Stimulated activated naive B cell treated with anti-CD40 and anti-IgM and Interleukin-4, amounts not matched to agents 10 μg/mL and 1 μg/mL and 100 μg/mL, for 72 hours (primary cell): ENCODE measurements around the gene MSH5.
"Not testable (repeated sequence)": the region's sequence is repeated elsewhere in the genome, so short reads cannot be mapped to it uniquely, and the experiment has no call there.

Source experiments
- ATAC-seq, 2 donors: fragments of 150-1000 bp; cut with Tn5 transposase; replicated peaks; 2 replicates each; pipeline ENCODE4 v1.10.0; 2021; ENCODE audit warnings: moderate library complexity in 1 of 2
- DNase-seq: peaks from one replicate; pipeline ENCODE4 v3.0.0; 2021
- H3K27ac Mint-ChIP-seq: one replicate; pipeline ENCODE4 v1.8.0; 2022; ENCODE audit warnings: mild to moderate bottlenecking, mixed read lengths
- H3K27me3 Mint-ChIP-seq, 2 donors: one replicate each; pipeline ENCODE4 v1.8.0; 2022; ENCODE audit warnings: mixed read lengths in 2 of 2
- H3K36me3 Mint-ChIP-seq, 2 donors: one replicate each; pipeline ENCODE4 v1.8.0; 2022; ENCODE audit warnings: mixed read lengths in 2 of 2, mild to moderate bottlenecking in 1 of 2
- H3K4me1 Mint-ChIP-seq, 2 donors: one replicate each; pipeline ENCODE4 v1.8.0; 2022; ENCODE audit warnings: mixed read lengths in 2 of 2, mild to moderate bottlenecking in 1 of 2
- H3K4me3 Mint-ChIP-seq, 2 donors: one replicate each; pipeline ENCODE4 v1.8.0; 2022; ENCODE audit warnings: mild to moderate bottlenecking in 2 of 2, mixed read lengths in 2 of 2, moderate library complexity in 1 of 2
- H3K9me3 Mint-ChIP-seq, 2 donors: one replicate each; pipeline ENCODE4 v1.8.0; 2022; ENCODE audit warnings: mixed read lengths in 2 of 2, mild to moderate bottlenecking in 1 of 2

Gene MSH5

DNA sequence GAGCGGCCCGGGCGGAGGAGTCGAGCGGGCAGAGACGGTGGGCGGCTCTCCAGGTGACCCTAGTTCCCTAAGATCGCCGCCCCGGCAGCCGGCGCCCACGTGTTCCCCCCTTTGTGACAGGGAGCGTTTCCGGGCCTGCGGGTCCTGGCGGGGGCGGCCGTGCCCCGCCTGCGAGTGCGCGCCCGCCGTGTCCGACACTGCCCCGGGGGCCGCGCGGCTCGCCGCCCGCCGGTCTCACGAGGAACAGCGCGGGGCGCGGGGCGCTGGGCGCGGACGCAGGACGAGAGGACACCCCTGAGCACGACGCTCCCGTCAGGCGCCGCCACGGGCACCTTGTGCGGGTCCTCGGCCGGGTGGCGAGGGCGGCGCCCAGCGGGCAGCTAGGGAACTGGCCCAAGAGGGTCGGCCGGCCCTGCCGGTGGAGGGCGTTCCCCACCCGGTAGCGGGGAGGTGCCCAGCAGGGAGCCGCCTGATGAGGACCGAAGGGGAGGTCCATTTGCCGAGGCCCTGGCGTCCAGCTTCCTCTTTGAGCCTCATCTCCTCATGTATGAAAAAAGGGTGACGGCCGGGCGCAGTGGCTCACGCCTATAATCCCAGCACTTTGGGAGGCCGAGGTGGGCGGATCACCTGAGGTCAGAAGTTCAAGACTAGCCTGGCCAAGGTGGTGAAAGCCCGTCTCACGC is 56.0 kb downstream of the MSH5 start, which contains the start of gene VARS1:
TSS of gene VARS1 (minus strand) at position 137 of the 683 bp plus-strand sequence. CDS start 535 bp downstream, outside the sequence.
- DNase-seq (peak; percentile 90), ATAC-seq (peak; percentile 90 to 92)
- Mint-ChIP-seq H3K9me3 (no peaks in the 10 kb centered on the region), H3K4me3 (peak within 1 kb of the TSS; percentile 85 to 95), H3K27me3 (no peaks in the 10 kb centered on the region), H3K4me1 (peaks cover 31 to 57% of the 10 kb centered on the region in 2 donors), H3K27ac (peak within 1 kb of the TSS; percentile 98), H3K36me3 (peaks cover 21 to 33% of the 10 kb centered on the region in 2 donors)

GRCh38 chr6:31796993-31797385 is 57.2 kb downstream of the MSH5 start:
- DNase-seq (no peak), ATAC-seq (no peak)
- Mint-ChIP-seq H3K27ac (no peak overlapping the region), H3K4me3 (no peak overlapping the region), H3K9me3 (no peaks in the 10 kb centered on the region), H3K36me3 (peaks cover 20 to 27% of the 10 kb centered on the region in 2 donors), H3K4me1 (peaks cover 25 to 46% of the 10 kb centered on the region in 2 donors), H3K27me3 (no peaks in the 10 kb centered on the region)

DNA sequence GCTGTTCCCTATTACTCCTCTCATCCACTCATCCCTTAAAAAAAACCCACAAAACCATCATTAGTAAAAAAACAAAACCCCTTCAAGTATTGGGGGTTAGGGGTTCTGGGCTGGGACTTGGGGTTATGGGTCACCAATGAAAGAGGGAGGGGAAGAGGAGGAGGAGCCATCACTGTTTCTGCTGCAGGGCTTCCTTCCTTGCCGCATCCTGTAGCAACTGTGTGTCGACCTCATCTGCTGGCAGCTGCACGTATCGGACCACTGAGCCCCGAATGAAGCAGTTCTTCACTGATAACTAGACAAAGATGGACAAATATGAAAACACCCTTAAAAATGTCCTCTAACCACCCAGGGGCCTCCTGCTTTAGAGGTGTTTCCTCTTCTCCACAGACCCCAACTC is 57.8 kb downstream of the MSH5 start:
- H3K9me3 Mint-ChIP-seq = no peaks in the 10 kb centered on the region
- ATAC-seq = no peak
- H3K4me3 Mint-ChIP-seq = peak overlapping the region; percentile 13 to 14
- H3K4me1 Mint-ChIP-seq = peaks cover 20 to 41% of the 10 kb centered on the region in 2 donors
- H3K36me3 Mint-ChIP-seq = peaks cover 17 to 21% of the 10 kb centered on the region in 2 donors
- peak overlapping the region; percentile 87 for H3K27ac Mint-ChIP-seq
- DNase-seq = no peak
- no peaks in the 10 kb centered on the region for H3K27me3 Mint-ChIP-seq

DNA sequence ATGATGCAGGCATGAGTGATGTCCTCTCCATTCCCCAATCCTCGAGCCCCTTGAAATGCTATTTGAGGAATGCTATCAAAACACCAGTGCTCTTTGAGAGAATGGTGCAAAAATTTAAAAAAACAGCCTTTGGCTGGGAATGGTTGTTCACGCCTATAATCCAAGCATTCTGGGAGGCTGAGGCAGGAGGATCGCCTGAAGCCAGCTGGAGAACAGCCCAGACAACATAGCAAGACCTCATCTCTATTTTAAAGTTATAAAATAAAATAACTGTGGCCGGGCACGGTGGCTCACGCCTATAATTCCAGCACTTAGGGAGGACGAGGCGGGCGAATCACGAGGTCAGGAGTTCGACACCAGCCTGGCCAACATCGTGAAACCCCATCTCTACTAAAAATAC is 60.0 kb downstream of the MSH5 start:
- Mint-ChIP-seq H3K9me3 (no peaks in the 10 kb centered on the region), H3K4me1 (peaks cover 8 to 32% of the 10 kb centered on the region in 2 donors), H3K27me3 (no peaks in the 10 kb centered on the region), H3K4me3 (no peak overlapping the region), H3K27ac (no peak overlapping the region), H3K36me3 (peaks cover 19 to 20% of the 10 kb centered on the region in 2 donors)
- DNase-seq = no peak
- no peak for ATAC-seq

GRCh38 chr6:31801031-31801927 is 61.5 kb downstream of the MSH5 start:
- not testable (repeated sequence) for H3K27me3 Mint-ChIP-seq, H3K4me3 Mint-ChIP-seq, H3K9me3 Mint-ChIP-seq, DNase-seq, H3K27ac Mint-ChIP-seq, ATAC-seq
- H3K36me3 Mint-ChIP-seq = peaks cover 17 to 21% of the 10 kb centered on the region in 2 donors
- H3K4me1 Mint-ChIP-seq = peaks cover 13 to 35% of the 10 kb centered on the region in 2 donors

DNA sequence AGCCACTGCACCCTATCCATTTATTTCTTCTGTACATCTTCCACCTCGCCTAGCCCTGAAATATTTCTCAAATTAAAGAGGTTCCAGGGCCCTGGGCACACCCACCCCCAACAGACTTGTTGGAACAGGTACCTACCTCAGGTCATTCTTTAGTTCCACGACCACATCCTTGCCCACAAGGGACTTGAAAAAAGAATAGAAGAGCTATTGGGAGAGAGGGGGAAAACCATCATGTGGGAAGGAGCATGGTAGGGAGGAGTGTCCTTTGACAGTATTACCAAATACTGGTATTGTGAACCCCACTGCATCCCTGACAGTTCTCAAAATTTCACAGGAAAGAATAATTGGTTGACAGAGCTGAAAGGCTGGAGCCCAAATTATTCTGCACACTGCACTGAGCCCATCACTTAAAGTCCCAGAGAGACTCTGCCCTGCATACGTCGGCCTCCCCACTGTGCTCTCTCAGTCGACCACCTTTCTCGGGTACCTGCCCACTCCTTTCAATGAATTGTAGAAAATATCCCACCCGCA is 66.2 kb downstream of the MSH5 start:
- Mint-ChIP-seq H3K27ac (peak overlapping the region; percentile 98), H3K9me3 (no peaks in the 10 kb centered on the region), H3K4me1 (peaks cover 12 to 24% of the 10 kb centered on the region in 2 donors), H3K4me3 (peak overlapping the region; percentile 94 to 95), H3K36me3 (peaks cover 12 to 28% of the 10 kb centered on the region in 2 donors), H3K27me3 (no peaks in the 10 kb centered on the region)
- DNase-seq = no peak
- ATAC-seq = peak; percentile 44 to 46

- no peaks in the 10 kb centered on the region for H3K9me3 Mint-ChIP-seq
- H3K4me3 Mint-ChIP-seq = peak within 1 kb of the TSS; percentile 94 to 95
- DNase-seq (peak; percentile 94), ATAC-seq (peak; percentile 97 to 98)
- peaks cover 12 to 24% of the 10 kb centered on the region in 2 donors for H3K4me1 Mint-ChIP-seq
- peak within 1 kb of the TSS; percentile 98 for H3K27ac Mint-ChIP-seq
- H3K36me3 Mint-ChIP-seq = peaks cover 7 to 28% of the 10 kb centered on the region in 2 donors
- H3K27me3 Mint-ChIP-seq = no peaks in the 10 kb centered on the region
Measured at GRCh38 chr6:31806470-31807272, 66.9 kb downstream of the MSH5 start, which contains the start of gene LSM2. TSS of gene LSM2 (minus strand) at chr6:31806966. CDS start at chr6:31806757, 209 bp downstream.

GRCh38 chr6:31808599-31808998 is 68.8 kb downstream of the MSH5 start:
- H3K27me3 Mint-ChIP-seq, H3K27ac Mint-ChIP-seq, H3K9me3 Mint-ChIP-seq, ATAC-seq, DNase-seq, H3K4me3 Mint-ChIP-seq: not testable (repeated sequence)
- peaks cover 15 to 20% of the 10 kb centered on the region in 2 donors for H3K4me1 Mint-ChIP-seq
- H3K36me3 Mint-ChIP-seq = peaks cover 2 to 20% of the 10 kb centered on the region in 2 donors

GRCh38 chr6:31811645-31812044 is 71.8 kb downstream of the MSH5 start:
- Mint-ChIP-seq H3K27me3 (no peaks in the 10 kb centered on the region), H3K9me3 (no peaks in the 10 kb centered on the region), H3K4me1 (peaks cover 12 to 25% of the 10 kb centered on the region in 2 donors), H3K36me3 (peaks cover 2 to 11% of the 10 kb centered on the region in 2 donors), H3K27ac (no peak overlapping the region), H3K4me3 (no peak overlapping the region)
- ATAC-seq = no peak
- DNase-seq = no peak
